Activated gamma-delta T cell treated with anti-CD3 and anti-CD28 coated beads, Interleukin-2, amount 50 U/mL, for 16 hours (primary cell): Measurements from ENCODE around the gene PRR27.
"Not testable (repeated sequence)": the region's sequence is repeated elsewhere in the genome, so short reads cannot be mapped to it uniquely, and the experiment has no call there.

Source experiments
- DNase-seq: peaks from one replicate; pipeline ENCODE4 v3.0.0-alpha.2; 2020; ENCODE audit warnings: low read depth

The PRR27 gene

DNA sequence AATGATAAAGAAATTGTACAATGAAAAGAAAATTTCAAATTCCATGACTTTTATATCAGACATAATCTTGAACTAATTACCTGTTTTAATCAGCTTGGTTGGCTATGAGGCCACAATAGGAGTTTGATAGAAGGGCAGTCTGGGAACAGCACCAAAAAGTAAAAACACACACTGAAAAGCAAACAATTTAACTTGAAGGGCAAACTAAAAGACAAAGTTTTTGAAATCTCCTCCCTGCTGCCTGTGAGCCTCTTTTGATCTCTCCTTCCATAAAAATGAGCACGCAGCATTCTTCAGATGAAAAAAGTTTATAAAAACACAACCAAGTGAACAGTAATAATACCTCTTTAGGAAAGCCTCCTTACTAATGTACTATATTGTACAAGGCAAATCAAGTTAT, 49.6 kb downstream of the PRR27 start:
- DNase-seq: no peak

DNA sequence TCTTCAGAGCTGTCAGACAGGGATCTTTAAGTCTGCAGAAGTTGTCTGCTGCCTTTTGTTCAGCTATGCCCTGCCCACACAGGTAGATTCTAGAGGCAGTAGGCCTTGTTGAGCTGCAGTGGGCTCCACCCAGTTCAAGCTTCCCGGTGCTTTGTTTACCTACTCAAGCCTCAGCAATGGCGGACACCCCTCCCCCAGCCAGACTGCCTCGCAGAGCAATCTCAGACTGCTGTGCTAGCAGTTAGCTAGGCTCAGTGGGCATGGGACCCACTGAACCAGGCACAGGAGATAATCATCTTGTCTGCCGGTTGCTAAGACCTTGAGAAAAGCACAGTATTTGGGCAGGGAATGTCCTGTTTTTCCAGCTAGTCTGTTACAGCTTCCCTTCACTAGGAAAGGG, 58.7 kb downstream of the PRR27 start:
- not testable (repeated sequence) for DNase-seq
